Smooth muscle cell (in vitro differentiated cells): ENCODE results near the gene UQCRC1. TPM values are rescaled to one million over a fixed set of nuclear protein-coding genes. Genes with fewer than 3 reads are reported as not detected.

ENCODE experiments used
- DNase-seq: peaks from one replicate; lab custom pipeline; 2025; ENCODE audit not compliant: unreplicated experiment; lab: John Stamatoyannopoulos, UW
- H2AFZ ChIP-seq: fragments of 200-600 bp; sonication (generic); 2 replicates; pipeline ENCODE4 v1.6.0; 2016; ENCODE audit warnings: antibody characterized with exemption, low read depth, mild to moderate bottlenecking
- H3F3A ChIP-seq: fragments of 200-600 bp; sonication (generic); 2 replicates; pipeline ENCODE4 v1.6.0; 2017; ENCODE audit warnings: antibody characterized with exemption, low read depth
- H3K27ac ChIP-seq: fragments of 200-600 bp; sonication (generic); 2 replicates; pipeline ENCODE4 v1.5.1; 2016; ENCODE audit warnings: low read depth, mild to moderate bottlenecking
- H3K27me3 ChIP-seq: fragments of 200-600 bp; sonication (generic); 2 replicates; pipeline ENCODE4 v1.6.1; 2016; ENCODE audit warnings: low read depth, mild to moderate bottlenecking
- H3K36me3 ChIP-seq: fragments of 200-600 bp; sonication (generic); 2 replicates; pipeline ENCODE4 v1.5.1; 2016; ENCODE audit warnings: low read depth
- H3K4me1 ChIP-seq: fragments of 200-600 bp; sonication (generic); 2 replicates; pipeline ENCODE4 v1.5.1; 2016; ENCODE audit warnings: low read depth
- H3K4me2 ChIP-seq: fragments of 200-600 bp; sonication (generic); 2 replicates; pipeline ENCODE4 v1.6.0; 2016; ENCODE audit warnings: mild to moderate bottlenecking
- H3K4me3 ChIP-seq: fragments of 200-600 bp; sonication (generic); 2 replicates; pipeline ENCODE4 v1.5.1; 2016; ENCODE audit warnings: mild to moderate bottlenecking
- H3K79me2 ChIP-seq: fragments of 200-600 bp; sonication (generic); 2 replicates; pipeline ENCODE4 v1.6.0; 2016; ENCODE audit warnings: low read depth, mild to moderate bottlenecking
- H3K9ac ChIP-seq: fragments of 200-600 bp; sonication (generic); 2 replicates; pipeline ENCODE4 v1.6.0; 2016; ENCODE audit warnings: low read depth
- H3K9me3 ChIP-seq: fragments of 200-600 bp; sonication (generic); replicated peaks from 2 replicates; pipeline ENCODE4 v1.5.1; 2016; ENCODE audit warnings: low read depth
- H4K20me1 ChIP-seq: fragments of 200-600 bp; sonication (generic); 2 replicates; pipeline ENCODE4 v1.6.0; 2016; ENCODE audit warnings: low read depth
- WGBS: methylation state at CpG from one replicate; pipeline ENCODE4 v1.1.7; 2016; ENCODE audit warnings: low lambda C conversion rate; 5-methylcytosine and 5-hydroxymethylcytosine counted together
- polyA plus RNA-seq: library from polyadenylated mRNA; unstranded; fragments of >200 nt; fragmentation: Nextera tagmentation; extraction: Ambion mirVana; gene quantifications from 2 replicates; pipeline ENCODE4 v1.2.1, GENCODE V29; 2016
- total RNA-seq: library from RNA; depleted of rRNA; stranded (reverse); fragments of >200 nt; gene quantifications from 2 replicates; pipeline ENCODE4 v1.2.3, GENCODE V29; 2014
- TF ChIP-seq, protein P1 (sequence below): fragments of 200-600 bp; sonication (generic); IDR thresholded peaks from 2 replicates; pipeline ENCODE4 v1.5.1; 2017; ENCODE audit warnings: borderline replicate concordance, mild to moderate bottlenecking, antibody characterized with exemption; ENCODE audit not compliant: insufficient read depth, poor library complexity, severe bottlenecking

The UQCRC1 gene
- total and polyA plus RNA-seq, 2 experiments from 2014 or later, result 206 to 425 TPM

DNA sequence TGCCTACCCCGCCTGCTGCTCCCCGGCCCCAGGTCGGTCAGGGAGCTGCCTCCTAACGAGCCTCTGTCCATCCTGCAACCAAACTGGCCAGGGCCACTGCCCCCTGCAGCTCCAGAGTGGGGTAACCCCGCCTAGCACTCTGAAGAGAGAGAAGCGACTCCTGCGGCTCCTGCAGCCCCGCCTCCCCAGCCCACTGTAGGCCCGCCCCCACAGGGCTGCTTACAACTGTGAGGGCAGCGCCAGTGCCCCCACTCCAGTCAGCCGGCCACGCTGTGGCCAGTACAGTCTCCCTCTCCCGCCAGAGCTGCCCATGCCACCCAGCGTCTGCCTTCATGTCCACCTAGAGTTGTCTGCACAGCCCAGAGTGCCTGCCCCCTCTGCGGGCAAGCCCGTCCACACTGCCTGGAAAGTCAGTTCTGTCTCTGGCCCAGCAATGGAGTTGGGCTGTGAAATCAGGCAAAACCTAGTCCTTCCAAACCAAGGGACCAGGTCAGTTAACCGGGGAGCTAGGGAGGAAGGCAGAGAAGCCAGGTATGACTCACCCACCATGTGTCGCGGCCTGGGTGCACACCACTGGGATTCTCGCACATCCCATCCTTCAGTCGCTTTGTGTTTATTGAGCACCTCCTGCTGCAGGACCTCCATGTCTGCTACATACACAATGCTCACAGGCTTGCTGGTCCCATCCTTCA, 48.3 kb downstream of the UQCRC1 start:
- Histone ChIP-seq H3K27ac (peak overlapping the region; percentile 67), H3K36me3 (no peaks in the 10 kb centered on the region), H3K4me3 (peak overlapping the region; percentile 22), H3K9ac (peak overlapping the region; percentile 40), H3K9me3 (no peaks in the 10 kb centered on the region), H2AFZ (no peak overlapping the region), H3K4me2 (peak overlapping the region; percentile 82), H3K27me3 (no peaks in the 10 kb centered on the region), H3K79me2 (peaks cover 3% of the 10 kb centered on the region), H3K4me1 (peaks cover 30% of the 10 kb centered on the region), H3F3A (peaks cover 35% of the 10 kb centered on the region), H4K20me1 (no peaks in the 10 kb centered on the region)
- TF ChIP-seq, protein P1, sequence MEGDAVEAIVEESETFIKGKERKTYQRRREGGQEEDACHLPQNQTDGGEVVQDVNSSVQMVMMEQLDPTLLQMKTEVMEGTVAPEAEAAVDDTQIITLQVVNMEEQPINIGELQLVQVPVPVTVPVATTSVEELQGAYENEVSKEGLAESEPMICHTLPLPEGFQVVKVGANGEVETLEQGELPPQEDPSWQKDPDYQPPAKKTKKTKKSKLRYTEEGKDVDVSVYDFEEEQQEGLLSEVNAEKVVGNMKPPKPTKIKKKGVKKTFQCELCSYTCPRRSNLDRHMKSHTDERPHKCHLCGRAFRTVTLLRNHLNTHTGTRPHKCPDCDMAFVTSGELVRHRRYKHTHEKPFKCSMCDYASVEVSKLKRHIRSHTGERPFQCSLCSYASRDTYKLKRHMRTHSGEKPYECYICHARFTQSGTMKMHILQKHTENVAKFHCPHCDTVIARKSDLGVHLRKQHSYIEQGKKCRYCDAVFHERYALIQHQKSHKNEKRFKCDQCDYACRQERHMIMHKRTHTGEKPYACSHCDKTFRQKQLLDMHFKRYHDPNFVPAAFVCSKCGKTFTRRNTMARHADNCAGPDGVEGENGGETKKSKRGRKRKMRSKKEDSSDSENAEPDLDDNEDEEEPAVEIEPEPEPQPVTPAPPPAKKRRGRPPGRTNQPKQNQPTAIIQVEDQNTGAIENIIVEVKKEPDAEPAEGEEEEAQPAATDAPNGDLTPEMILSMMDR, result no peak
- 30% methylated on average over 19 of the region's 21 CpGs for WGBS
- peak; percentile 48 for DNase-seq

- no peaks in the 10 kb centered on the region for H3K9me3 ChIP-seq
- peaks cover 31% of the 10 kb centered on the region for H3F3A ChIP-seq
- no peak overlapping the region for H2AFZ ChIP-seq
- TF ChIP-seq, protein P1, result no peak
- no peaks in the 10 kb centered on the region for H3K36me3 ChIP-seq
- peaks cover 35% of the 10 kb centered on the region for H3K4me1 ChIP-seq
- peak; percentile 48 for DNase-seq
- H3K27me3 ChIP-seq, result no peaks in the 10 kb centered on the region
- H3K4me3 ChIP-seq, result peak overlapping the region; percentile 22
- peaks cover 9% of the 10 kb centered on the region for H3K79me2 ChIP-seq
- peak overlapping the region; percentile 82 for H3K4me2 ChIP-seq
- H3K27ac ChIP-seq, result peak overlapping the region; percentile 67
- 15% methylated on average over 4 of the region's 5 CpGs for WGBS
- no peak overlapping the region for H3K9ac ChIP-seq
- H4K20me1 ChIP-seq, result peaks cover 5% of the 10 kb centered on the region
These were observed 48.8 kb downstream of the UQCRC1 start for GRCh38 chr3:48560648-48561018.

GRCh38 chr3:48558493-48559134, 50.8 kb downstream of the UQCRC1 start:
- no peak overlapping the region for H3K4me3 ChIP-seq
- no peak overlapping the region for H3K4me2 ChIP-seq
- H3K27me3 ChIP-seq, result no peaks in the 10 kb centered on the region
- H3F3A ChIP-seq, result peaks cover 30% of the 10 kb centered on the region
- no peaks in the 10 kb centered on the region for H3K9me3 ChIP-seq
- H3K9ac ChIP-seq, result no peak overlapping the region
- no peak overlapping the region for H2AFZ ChIP-seq
- H3K36me3 ChIP-seq, result no peaks in the 10 kb centered on the region
- TF ChIP-seq, protein P1, result no peak
- H3K27ac ChIP-seq, result peak overlapping the region; percentile 20
- H4K20me1 ChIP-seq, result peaks cover 25% of the 10 kb centered on the region
- peaks cover 29% of the 10 kb centered on the region for H3K79me2 ChIP-seq
- no peak for DNase-seq
- H3K4me1 ChIP-seq, result peaks cover 43% of the 10 kb centered on the region
- 85% methylated on average over 6 of the region's 6 CpGs for WGBS
